GM18511 (cell line): Measurements from ENCODE around the gene CCDC148.
"Not testable (repeated sequence)": the region's sequence is repeated elsewhere in the genome, so short reads cannot be mapped to it uniquely, and the experiment has no call there.

Experiments
- ATAC-seq: cut with Tn5 transposase; IDR thresholded peaks from one replicate; pipeline ENCODE4 v1.9.1; 2021; ENCODE audit warnings: mild to moderate bottlenecking, moderate library complexity; ENCODE audit not compliant: unreplicated experiment

CCDC148 gene

DNA sequence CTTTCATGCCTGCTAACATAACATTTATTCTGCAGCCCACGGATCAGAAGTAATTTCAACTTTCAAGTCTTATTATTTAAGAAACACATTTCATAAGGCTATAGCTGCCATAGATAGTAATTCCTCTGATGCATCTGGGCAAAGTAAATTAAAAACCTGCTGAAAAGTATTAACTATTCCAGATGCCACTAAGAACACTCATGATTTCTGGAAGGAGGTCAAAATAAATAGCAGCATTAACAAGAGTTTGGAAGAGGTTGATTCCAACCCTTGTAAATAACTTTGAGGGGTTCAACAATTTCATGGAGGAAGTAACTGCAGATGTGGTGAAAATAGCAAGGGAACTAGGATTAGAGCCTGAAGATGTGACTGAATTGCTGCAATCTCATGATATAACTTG is 77.6 kb downstream of the CCDC148 start:
- no peak for ATAC-seq

DNA sequence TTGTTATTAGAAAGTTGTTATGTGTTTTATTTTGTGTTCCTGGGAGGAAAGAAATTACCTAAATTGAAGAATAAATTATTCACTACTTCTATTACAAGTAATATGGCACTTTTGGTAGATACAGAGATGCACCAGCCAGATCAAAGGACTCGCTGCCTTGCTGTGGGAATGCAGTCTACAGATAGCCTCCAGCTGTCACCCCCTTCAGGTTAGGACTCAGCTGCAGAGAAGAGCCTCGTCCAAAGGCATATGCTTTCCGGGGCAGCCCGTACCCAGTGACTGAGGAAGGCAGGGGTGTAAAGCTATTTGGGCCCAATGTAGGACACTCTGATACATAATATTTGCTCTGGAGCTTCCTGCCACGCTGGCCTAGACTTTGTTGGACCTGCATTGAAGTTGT is 90.2 kb downstream of the CCDC148 start:
- no peak for ATAC-seq

DNA sequence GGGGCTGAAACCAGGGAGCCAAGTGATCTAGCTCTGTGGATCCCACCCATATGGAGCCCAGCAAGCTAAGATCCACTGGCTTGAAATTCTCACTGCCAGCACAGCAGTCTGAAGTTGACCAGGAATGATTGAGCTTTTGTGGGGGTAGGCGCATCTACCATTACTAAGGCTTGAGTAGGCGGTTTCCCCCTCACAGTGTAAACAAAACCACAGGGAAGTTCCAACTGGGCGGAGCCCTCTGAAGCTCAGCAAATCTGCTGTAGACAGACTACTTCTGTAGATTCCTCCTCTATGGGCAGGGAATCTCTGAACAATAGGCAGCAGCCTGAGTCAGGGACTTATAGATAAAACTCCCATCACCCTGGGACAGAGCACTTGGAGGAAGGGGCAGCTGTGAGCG is 96.7 kb downstream of the CCDC148 start:
- no peak for ATAC-seq

DNA sequence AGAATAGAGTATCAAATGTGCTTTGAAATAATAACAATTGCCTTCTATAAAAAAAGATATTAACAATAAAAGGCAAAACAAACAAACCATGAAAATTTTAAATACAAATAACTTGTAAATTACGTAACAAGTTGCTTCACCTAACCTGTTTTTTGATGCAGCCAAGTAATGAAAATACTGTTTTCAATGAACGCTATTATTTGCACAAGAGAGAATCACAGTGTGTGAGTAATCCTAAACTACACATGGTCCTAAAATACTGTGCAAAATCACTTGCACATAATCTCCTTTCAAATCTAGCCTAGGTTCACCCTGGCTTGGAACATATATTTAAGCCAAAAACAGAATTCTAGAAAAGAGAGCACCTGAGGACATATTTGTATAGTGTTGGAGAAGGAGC is 98.9 kb downstream of the CCDC148 start:
- ATAC-seq = no peak

DNA sequence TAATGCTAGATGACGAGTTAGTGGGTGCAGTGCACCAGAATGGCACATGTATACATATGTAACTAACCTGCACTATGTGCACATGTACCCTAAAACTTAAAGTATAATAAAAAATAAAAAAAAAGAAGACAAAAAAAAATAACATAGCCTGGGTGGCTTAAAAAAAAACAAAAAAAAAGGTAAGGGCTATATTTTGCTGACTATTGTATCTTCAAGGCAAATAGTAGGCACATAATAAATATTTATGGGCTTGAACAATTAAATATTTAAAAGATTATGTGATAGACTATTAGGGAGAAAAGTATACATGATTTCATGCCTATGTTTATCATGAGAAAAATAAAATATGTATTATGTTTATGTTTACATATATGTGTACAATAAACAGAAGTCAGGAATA is 99.4 kb downstream of the CCDC148 start:
- ATAC-seq = no peak

DNA sequence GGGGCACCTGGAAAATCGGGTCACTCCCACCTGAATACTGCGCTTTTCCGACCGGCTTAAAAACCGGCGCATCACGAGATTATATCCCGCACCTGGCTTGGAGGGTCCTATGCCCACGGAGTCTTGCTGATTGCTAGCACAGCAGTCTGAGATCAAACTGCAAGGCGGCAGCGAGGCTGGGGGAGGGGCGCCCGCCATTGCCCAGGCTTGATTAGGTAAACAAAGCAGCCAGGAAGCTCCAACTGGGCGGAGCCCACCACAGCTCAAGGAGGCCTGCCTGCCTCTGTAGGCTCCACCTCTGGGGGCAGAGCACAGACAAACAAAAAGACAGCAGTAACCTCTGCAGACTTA is 105.1 kb downstream of the CCDC148 start:
- ATAC-seq = not testable (repeated sequence)

DNA sequence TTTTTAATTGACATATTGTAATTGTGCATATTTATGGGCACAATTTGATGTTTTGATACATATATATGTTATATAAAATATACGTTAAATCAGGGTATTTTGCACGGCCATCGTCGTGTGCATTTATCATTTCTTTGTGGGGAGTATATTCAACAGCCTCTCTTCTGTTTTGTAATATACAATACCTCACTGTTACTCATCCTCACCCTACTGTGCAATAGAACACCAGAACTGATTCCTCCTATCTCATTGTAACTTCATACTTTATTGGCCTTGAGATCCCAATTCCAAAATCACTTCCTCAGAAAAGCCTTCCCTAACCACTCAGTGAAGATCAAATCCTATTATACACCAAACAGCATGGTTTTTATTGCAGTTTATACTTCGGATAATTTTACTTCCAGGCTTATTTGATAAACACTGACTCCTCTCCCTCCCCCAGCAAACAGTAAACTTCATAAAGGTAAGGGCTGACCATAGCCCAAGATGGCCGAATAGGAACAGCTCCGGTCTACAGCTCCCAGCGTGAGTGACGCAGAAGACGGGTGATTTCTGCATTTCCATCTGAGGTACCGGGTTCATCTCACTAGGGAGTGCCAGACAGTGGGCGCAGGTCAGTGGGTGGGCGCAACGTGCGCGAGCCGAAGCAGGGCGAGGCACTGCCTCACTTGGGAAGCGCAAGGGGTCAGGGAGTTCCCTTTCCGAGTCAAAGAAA is 105.6 kb downstream of the CCDC148 start:
- not testable (repeated sequence) for ATAC-seq

DNA sequence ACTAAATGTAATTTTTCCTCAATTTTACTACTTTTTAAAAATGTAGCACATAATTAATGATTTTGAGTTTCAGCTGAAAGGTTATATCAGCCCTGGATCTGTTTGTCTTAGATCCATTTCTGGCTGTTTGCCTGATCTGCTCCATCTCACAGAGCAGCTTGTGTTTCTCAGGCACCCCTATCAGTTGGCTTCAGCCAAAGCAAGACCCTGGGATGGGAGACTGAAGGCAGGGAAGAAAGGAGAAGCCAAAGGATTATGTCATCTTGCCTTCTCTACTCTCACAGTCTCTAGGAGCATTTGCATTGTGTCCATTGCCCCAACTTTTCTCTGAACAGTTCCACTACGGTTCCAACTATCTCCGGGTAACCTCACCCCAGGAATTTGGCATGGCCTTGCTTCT is 110.5 kb downstream of the CCDC148 start:
- ATAC-seq = no peak

DNA sequence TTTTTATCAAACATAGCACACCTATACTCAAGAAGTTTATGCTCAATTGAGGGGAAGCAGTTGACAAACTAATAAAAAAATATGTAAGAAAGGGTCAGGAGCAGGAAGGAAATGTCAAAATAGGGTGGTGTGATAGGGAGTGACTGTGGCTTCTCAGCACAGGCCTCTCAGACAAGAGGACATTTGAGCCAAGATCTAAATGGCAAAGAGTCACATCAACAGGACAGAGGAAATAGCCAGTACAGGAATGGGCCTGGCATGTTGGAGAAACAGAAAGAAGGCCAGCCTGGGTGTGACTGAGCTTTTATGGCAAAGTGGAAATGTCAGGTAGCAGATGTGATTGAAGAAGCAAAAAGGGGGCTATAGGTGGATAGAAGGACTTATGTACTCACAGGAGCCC is 117.0 kb downstream of the CCDC148 start:
- ATAC-seq = no peak

DNA sequence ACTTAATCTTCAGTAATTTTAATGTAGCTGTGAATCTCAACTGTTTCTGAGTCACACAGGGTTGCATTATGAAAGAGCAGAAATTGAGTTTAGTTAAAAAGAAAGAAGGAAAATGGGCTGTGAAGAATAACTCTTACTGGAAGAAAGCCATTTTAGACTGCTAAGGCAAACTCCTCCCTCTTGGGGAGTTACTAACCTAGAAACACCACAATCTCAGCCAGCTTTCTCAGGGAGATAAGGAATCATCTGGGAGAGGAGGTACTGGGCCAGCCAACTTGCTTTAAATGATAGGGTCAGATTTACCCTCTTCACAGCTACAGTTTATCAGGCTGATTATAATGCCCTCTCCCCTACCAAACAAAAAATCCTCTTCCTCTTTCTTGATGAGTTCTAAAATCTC is 119.5 kb downstream of the CCDC148 start:
- no peak for ATAC-seq

DNA sequence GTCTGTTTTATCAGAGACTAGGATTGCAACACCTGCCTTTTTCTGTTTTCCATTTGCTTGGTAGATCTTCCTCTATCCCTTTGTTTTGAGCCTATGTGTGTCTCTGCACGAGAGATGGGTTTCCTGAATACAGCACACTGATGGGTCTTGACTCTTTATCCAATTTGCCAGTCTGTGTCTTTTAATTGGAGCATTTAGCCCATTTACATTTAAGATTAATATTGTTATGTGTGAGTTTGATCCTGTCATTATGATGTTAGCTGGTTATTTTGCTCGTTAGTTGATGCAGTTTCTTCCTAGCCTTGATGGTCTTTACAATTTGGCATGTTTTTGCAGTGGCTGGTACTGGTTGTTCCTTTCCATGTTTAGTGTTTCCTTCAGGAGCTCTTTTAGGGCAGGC is 124.8 kb downstream of the CCDC148 start:
- not testable (repeated sequence) for ATAC-seq

DNA sequence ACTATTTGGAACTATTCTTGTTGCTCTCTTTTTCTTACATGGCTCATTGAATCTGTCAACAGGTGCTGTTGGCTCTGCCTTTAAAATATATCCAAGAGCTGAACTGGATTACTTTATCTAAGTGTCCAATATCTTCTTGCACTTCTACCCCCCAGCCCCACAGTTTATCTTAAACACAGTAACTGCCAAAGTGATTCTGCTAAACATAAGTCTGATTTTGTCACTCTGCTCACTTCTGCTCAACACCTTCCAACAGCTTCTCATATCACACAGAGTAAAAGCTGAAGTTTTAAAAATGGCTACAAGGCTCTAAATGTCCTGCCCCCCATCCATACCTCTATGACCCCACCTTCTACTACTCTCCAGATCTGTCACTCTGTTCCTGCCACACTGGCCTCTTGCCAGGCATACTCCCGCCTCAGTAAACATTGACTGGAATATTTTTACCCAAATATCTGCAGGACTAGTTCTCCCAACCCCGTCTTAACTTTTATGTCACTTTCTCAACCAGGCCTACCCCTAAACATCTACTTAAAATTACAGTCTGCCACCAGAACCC is 130.7 kb downstream of the CCDC148 start:
- ATAC-seq = no peak

DNA sequence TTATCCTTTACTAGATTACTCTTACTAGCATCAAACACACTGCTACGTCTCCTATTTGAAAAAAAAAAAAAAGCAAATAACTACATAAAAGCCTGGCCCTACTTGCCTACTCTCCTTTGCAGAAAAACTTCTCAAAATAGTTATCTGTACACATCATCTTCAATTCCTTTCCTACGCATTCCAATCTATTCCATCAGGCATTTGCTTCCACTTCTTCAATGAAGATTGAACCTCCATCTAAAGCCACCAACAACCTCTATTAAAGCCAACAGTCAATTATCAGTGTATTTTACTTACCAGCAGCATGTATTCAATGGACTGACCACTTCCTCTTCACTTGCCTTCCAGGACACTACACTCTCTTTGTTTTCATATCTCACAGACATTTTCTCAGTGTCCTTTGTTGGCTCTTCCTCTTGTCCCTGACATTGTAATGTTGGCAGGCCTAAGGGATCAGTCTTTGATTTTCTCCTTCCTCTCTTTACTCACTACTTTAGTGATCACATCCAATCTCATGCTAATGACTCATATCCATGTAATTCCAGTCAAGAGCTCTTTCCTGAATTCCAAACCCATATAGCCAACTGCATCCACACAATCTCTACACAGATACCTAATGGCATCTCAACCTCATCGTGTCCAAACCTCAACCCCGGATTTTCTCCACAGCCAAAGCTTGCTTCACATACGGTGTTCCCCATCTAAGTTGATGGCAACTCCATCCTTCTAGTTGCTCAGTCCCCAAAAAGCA is 131.3 kb downstream of the CCDC148 start:
- no peak for ATAC-seq

DNA sequence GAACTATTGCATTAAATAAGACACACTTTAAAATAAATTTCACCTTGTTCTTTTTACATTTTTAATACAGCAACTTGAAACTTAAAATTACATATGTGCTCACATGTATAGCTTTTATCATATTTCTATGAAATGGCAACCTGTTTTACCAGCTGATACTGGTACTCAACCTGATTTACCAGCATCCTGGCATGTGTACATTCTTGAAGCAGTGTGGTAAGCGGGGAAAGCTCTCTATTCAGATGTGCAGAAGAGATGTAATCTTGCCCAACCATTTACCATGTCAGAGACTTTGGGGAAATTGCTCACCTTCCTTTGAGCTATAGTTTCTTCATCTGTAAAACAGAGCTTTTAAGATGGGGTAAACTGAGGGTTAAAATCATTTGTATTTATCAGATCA is 133.2 kb downstream of the CCDC148 start:
- ATAC-seq = no peak

DNA sequence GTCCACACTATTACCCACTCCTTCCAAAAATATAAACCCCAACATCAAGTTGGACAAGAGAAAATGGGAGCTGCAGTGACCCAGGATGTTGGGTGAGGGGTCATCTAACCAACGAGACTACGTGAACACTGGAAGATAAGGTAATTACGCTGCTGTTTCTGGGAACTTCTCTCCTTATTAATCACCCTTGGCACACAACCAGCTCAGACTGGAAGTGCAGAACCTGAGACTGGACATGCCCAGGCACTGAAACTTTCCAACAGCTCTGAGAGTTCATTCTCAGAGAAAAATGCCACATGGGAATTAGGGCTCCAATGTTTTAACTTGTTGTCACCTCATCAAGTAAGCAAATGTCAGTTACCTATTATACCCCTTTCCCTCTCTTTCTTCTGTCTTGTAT is 135.3 kb downstream of the CCDC148 start:
- ATAC-seq = no peak

DNA sequence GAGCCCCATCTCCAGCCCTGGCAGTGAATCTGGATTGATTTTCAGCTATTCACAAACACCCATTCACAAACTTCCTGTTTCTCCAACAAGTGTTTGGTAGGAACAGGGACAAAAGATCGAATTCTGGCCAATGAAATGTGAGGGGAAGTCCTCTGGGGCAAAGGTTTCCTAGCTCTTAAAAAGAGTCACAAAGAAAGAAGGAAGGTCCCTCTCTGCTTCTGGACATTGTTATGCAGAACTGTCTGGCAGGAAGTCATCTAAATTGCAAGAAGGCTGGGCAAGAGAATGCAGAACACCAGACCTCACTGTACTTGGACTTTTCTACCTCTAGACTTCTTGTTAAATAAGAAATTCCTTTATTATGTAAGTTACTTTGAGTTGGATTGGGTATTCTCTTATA is 137.3 kb downstream of the CCDC148 start:
- no peak for ATAC-seq

DNA sequence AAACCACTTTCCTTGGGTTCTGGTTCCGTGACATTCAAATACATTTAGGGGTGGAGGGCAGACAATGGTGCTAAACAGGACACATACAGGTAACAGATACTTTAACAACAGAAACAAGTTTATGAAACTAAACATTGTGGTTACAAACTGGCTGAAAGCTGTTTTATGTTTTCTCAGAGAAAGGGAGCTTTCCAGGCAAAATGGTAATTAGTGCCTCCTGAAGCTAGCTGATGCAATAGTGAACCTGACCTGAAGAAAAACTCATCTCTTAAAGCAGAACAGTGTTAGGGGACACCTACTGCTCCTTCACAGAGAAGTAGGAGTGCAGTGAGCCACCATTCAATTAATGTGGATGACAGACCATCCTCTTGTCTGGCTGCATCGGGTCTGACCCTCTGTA is 138.9 kb downstream of the CCDC148 start:
- ATAC-seq = no peak

DNA sequence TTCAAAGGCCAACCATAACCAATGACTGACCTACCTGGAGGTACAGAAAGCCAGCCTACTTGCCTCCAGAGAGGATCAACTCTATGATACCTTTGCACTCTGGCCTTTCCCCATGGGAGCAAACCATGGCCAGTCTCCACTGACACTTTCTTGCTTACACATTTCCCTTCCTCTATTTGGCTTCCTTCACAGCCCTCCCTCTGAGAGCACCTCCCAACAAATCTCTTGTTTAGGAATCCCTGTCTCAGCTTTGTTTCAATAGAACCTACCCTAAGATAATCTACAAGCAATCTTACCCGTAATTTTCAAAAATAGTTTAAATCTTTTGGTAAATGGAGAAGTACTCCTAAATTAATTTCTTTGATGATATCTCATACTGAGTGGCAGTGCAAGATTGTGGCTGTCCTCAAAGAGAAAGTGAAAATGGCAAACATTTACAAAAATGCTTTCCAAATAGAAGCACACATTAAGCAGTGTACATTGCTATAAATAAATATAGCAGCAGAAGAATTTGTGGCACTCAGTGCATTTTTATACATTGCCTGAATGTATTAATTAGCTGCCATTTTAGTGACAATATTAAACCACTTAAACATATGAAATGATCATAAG is 140.6 kb downstream of the CCDC148 start:
- ATAC-seq = no peak

DNA sequence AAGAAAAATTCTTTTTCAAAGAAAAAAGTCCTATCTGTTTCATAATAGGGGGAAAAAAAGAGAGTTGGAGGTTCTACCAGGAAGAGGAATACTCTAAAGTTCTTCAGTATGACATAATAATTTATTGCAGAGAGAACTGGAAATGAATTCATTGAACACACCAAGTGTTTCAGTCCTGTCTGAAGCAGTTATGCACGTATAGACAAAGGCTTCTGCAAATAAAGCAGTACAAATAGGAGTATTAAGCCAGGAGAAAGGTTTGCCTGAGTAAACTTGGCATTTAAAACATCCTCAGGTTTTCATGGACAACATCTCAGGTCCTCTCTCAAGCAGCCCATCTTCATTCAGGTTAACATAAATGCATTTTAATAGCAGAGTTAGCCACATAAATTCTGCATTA is 141.6 kb downstream of the CCDC148 start:
- no peak for ATAC-seq

DNA sequence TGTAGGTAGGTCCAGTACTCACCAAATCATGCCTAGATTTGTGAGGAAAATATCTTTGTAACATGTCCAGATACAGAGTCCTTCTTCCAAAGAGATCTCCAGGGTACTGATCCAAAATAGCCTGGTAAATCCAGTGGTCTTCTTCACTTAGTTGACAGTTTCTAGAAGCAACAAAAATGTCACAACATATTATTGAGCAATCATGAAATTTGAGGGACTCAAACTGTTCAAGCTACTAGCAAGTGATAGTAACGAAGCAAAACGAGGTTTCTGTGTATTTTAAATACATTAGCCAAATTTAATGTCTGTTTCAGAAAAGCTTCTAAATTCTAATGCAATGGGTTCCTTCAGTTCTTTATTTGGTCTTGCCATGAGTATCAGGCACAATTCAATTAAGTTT is 142.8 kb downstream of the CCDC148 start:
- ATAC-seq = no peak

DNA sequence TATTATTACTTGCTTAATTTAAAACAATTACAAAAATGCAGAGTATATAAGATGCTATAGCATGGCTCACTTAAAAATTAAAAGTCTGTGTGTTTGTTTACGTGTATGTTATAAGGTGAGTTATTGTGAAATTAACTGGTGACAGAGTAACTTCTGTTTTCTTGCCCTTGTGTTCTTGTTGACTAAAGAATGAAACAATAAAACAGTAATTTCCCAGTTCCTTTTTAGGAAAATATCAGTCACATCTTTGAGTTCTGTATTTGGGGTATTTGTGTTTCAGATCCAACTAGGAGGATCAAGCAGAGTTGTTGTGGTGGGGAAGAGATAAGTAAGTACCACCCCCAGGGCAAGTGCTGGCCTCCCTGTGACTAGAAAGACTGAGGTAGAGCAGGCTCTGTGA is 143.6 kb downstream of the CCDC148 start:
- ATAC-seq = no peak

DNA sequence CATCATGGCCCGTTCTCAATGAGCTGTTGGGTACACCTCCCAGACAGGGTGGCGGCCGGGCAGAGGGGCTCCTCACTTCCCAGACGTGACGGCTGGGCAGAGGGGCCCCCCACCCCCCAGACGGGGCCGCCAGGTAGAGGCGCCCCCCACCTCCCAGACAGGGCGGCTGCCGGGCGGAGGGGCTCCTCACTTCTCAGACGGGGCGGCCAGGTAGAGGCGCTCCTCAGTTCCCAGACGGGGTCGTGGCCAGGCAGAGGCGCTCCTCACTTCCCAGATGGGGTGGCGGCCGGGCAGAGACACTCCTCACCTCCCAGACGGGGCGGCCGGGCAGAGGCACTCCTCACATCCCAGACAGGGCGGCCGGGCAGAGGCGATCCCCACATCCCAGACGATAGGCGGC is 146.1 kb downstream of the CCDC148 start:
- not testable (repeated sequence) for ATAC-seq
